Stomach (tissue), 9 donors: ENCODE data around the gene GABBR2. TPM values are rescaled to one million over a fixed set of nuclear protein-coding genes. Genes with fewer than 3 reads are reported as not detected.

ENCODE experiments used
- DNase-seq, 2 donors: peaks; one replicate each; pipeline versions ENCODE4 v3.0.0 to v3.0.0-alpha.2; 2013 to 2019
- H3K27ac ChIP-seq, 5 donors: fragments of 200-600 bp in 4 of 5; sonication (generic) in 4 of 5; one replicate each; pipeline ENCODE4 v1.5.1; 2013 to 2019; ENCODE audit warnings: mild to moderate bottlenecking in 1 of 5, moderate library complexity in 1 of 5
- H3K27me3 ChIP-seq, 3 donors: fragments of 200-600 bp; sonication (generic); one replicate each; pipeline ENCODE4 v1.5.1; 2017 to 2019; ENCODE audit warnings: mixed run types in 1 of 3
- H3K36me3 ChIP-seq, 4 donors: fragments of 200-600 bp; sonication (generic); 1 replicate in 3 of 4; 2 replicates in 1 of 4; pipeline ENCODE4 v1.5.1; 2016 to 2019
- H3K4me1 ChIP-seq, 4 donors: fragments of 200-600 bp; sonication (generic); one replicate each; pipeline ENCODE4 v1.5.1; 2016 to 2019
- H3K4me3 ChIP-seq, 4 donors: fragments of 200-600 bp; sonication (generic) in 3 of 4; one replicate each; pipeline ENCODE4 v1.5.1; 2016 to 2019; ENCODE audit warnings: mild to moderate bottlenecking in 1 of 4
- H3K9me3 ChIP-seq, 4 donors: fragments of 200-600 bp; sonication (generic); one replicate each; pipeline ENCODE4 v1.5.1; 2016 to 2019
- CTCF ChIP-seq, 7 experiments: fragments of 450-650 bp in 4 of 7; fragments of 200-600 bp in 3 of 7; sonication (generic) in 3 of 7; IDR thresholded peaks; one replicate each; pipeline ENCODE4 v1.5.1; 2016 to 2019; ENCODE audit warnings: antibody characterized with exemption in 7 of 7, control low read depth in 2 of 7, mild to moderate bottlenecking in 1 of 7
- EP300 ChIP-seq: sonication (generic); formaldehyde crosslinking; IDR thresholded peaks from one replicate; pipeline ENCODE4 v1.6.1; 2017; ENCODE audit warnings: antibody characterized with exemption
- POLR2A ChIP-seq, 4 donors: fragments of 450-650 bp; IDR thresholded peaks; one replicate each; pipeline ENCODE4 v1.6.1; 2016; ENCODE audit warnings: antibody characterized with exemption in 4 of 4, control low read depth in 2 of 4, mild to moderate bottlenecking in 1 of 4, moderate library complexity in 1 of 4
- POLR2AphosphoS5 ChIP-seq, 3 donors: sonication (generic); formaldehyde crosslinking; IDR thresholded peaks; one replicate each; pipeline ENCODE4 v1.6.1; 2016; ENCODE audit warnings: antibody characterized with exemption in 3 of 3
- WGBS, 5 donors: extraction: QIAGEN DNeasy Blood & Tissue Kit in 3 of 5; methylation state at CpG; one replicate each; pipeline versions ENCODE4 v1.1.5 to v1.1.7; 2013 to 2018; 5-methylcytosine and 5-hydroxymethylcytosine counted together
- intact Hi-C: fragments of 100-400 bp; cut with DNase I; formaldehyde crosslinking; loops from one replicate; pipeline ENCODE4 v1.15.1; 2023; ENCODE audit warnings: low total_unique reads
- polyA plus RNA-seq, 3 donors: library from polyadenylated mRNA; stranded (reverse); fragments of 200-250 nt; gene quantifications; one replicate each; pipeline ENCODE4 v1.2.3, GENCODE V29; 2013
- total RNA-seq, 5 donors: library from RNA; depleted of rRNA; stranded (reverse); fragments of >200 nt; gene quantifications; one replicate each; pipeline versions ENCODE4 v1.1.0 to v1.2.3, GENCODE V29; 2014 to 2016
- donor health status: healthy with polysubstance abuse.
- donor health status: Bipolar disorder and iron deficiency.
- donor health status: healthy.

Gene GABBR2
- total and polyA plus RNA-seq, 8 donors, result 0.06 to 0.55 (median 0.08) TPM; not detected in 5

- peak in 1 of 7 experiments; percentile 16 for TF ChIP-seq CTCF (IDR thresholded peaks at IDR 0.05)
- TF ChIP-seq EP300, result no peak
- Histone ChIP-seq H3K27me3 (peaks cover 26 to 97% (median 64%) of the 10 kb centered on the region in 3 donors), H3K4me1 (peaks cover 17 to 30% (median 24%) of the 10 kb centered on the region in 4 donors), H3K9me3 (no peaks in the 10 kb centered on the region), H3K36me3 (no peaks in the 10 kb centered on the region), H3K4me3 (peak overlapping the region; percentile 5 to 27 (median 12)), H3K27ac (no peak overlapping the region)
- WGBS, 5 donors, result 2 to 7% (median 4%) methylated on average over 39 to 79 of the region's 79 CpGs
- intact Hi-C loops, result no loop called here
- DNase-seq, result peak; percentile 29 to 88
Observed at GRCh38 chr9:98707166-98708102, 1.3 kb downstream of the GABBR2 start.

- Histone ChIP-seq H3K4me1 (peaks cover 17 to 30% (median 24%) of the 10 kb centered on the region in 4 donors), H3K27ac (no peak overlapping the region), H3K36me3 (no peaks in the 10 kb centered on the region), H3K4me3 (peak overlapping the region in 1 of 4 donors; percentile 16), H3K27me3 (peaks cover 26 to 97% (median 67%) of the 10 kb centered on the region in 3 donors), H3K9me3 (no peaks in the 10 kb centered on the region)
- no peak for TF ChIP-seq CTCF (IDR thresholded peaks at IDR 0.05)
- TF ChIP-seq EP300, result no peak
- no peak for TF ChIP-seq POLR2A (IDR thresholded peaks at IDR 0.05)
- TF ChIP-seq POLR2AphosphoS5 (IDR thresholded peaks at IDR 0.05), result no peak
- intact Hi-C loops, result no loop called here
- peak in 1 of 2 donors; percentile 28 for DNase-seq
- 8 to 20% (median 9%) methylated on average over 15 of the region's 15 CpGs for WGBS, 5 donors
Observed at GRCh38 chr9:98706651-98707165, 2.0 kb downstream of the GABBR2 start.

- Histone ChIP-seq H3K36me3 (no peaks in the 10 kb centered on the region), H3K27ac (no peak overlapping the region), H3K27me3 (peaks cover 10 to 78% (median 39%) of the 10 kb centered on the region in 3 donors), H3K9me3 (peaks cover 0 to 12% (median 8%) of the 10 kb centered on the region in 4 donors), H3K4me3 (no peak overlapping the region), H3K4me1 (peaks cover 9 to 19% (median 12%) of the 10 kb centered on the region in 4 donors)
- WGBS, 5 donors, result 68 to 82% (median 72%) methylated on average over 2 of the region's 2 CpGs
- DNase-seq, result no peak
- TF ChIP-seq CTCF (IDR thresholded peaks at IDR 0.05) (no peak), POLR2AphosphoS5 (IDR thresholded peaks at IDR 0.05) (no peak)
- intact Hi-C loops, result no loop called here
Observed at GRCh38 chr9:98702835-98703380, 5.8 kb downstream of the GABBR2 start.

GRCh38 chr9:98702340-98702739 is 6.4 kb downstream of the GABBR2 start:
- 71 to 96% (median 77%) methylated on average over 8 of the region's 8 CpGs for WGBS, 5 donors
- TF ChIP-seq EP300 (no peak), POLR2A (IDR thresholded peaks at IDR 0.05) (no peak), CTCF (IDR thresholded peaks at IDR 0.05) (no peak), POLR2AphosphoS5 (IDR thresholded peaks at IDR 0.05) (no peak)
- H3K4me1 ChIP-seq, result peaks cover 5 to 14% (median 7%) of the 10 kb centered on the region in 4 donors
- no peaks in the 10 kb centered on the region for H3K36me3 ChIP-seq
- DNase-seq, result no peak
- H3K27ac ChIP-seq, result no peak overlapping the region
- intact Hi-C loops, result no loop called here
- peaks cover 5 to 77% (median 33%) of the 10 kb centered on the region in 3 donors for H3K27me3 ChIP-seq
- H3K4me3 ChIP-seq, result no peak overlapping the region
- peaks cover 0 to 12% (median 8%) of the 10 kb centered on the region in 4 donors for H3K9me3 ChIP-seq
